Right renal cortex interstitium (tissue), 3 donors: Measurements from ENCODE around the gene SCAPER. TPM values are rescaled to one million over a fixed set of nuclear protein-coding genes. Genes with fewer than 3 reads are reported as not detected.
"Not testable (repeated sequence)": the region's sequence is repeated elsewhere in the genome, so short reads cannot be mapped to it uniquely, and the experiment has no call there.

ENCODE experiments used
- DNase-seq, 3 donors: peaks; one replicate each; pipeline ENCODE4 v3.0.0-alpha.2; 2013; ENCODE audit warnings: low read depth in 3 of 3, low spot score in 2 of 3
- polyA plus RNA-seq, 3 donors: library from polyadenylated mRNA; unstranded; fragments of 120-200 nt; gene quantifications; one replicate each; pipeline ENCODE4 v1.2.1, GENCODE V29; 2013; ENCODE audit not compliant: insufficient read length in 3 of 3

SCAPER gene
- polyA plus RNA-seq, 3 donors, result 21.9 to 26.3 (median 25.8) TPM

GRCh38 chr15:76439542-76439941, 465.6 kb downstream of the SCAPER start:
- DNase-seq, result peak in 1 of 3 donors; percentile 2

DNA sequence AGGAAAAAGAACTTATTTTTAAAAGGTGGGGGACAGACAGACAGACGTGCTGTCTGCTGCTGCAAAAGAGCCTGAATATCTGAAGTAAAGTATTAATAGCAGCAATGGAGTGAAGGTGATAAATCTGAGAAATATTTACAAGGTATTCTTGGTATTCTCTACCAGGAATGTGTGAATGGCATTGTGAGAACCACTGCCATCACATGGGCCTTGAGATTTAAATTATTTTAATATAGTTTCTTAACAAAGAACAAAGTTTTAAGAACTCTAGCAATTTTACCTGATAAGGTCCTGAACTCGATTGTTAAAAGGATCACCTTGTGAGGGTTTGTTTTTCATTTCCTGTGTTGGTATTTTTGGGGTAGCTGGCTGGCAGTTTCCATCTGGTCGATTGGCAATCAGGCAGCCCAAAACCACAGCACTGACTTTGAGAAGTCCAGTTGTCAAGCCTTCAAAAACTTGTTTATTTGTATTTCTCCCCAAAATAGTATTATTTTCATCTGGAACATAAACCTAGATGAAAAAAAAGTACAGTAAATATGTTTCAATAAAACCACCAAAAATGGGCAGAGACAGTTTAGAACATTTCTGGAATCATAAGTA, 471.2 kb downstream of the SCAPER start:
- DNase-seq, result no peak

DNA sequence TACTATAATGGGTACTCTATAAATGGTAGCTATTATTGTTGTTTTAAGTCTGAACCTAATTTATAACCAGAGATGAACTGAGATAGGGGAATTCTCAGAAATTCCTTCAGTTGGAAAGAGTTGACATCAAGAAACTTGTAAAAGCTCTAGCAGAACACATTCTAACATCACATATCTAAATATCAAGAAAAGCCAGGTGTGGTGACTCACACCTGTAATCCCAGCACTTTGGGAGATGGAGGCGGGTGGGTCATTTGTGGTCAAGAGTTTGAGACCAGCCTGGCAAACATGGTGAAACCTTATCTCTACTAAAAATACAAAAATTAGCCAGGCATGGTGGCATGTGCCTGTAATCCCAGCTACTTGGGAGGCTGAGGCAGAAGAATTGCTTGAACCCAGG, 472.1 kb downstream of the SCAPER start:
- DNase-seq, result not testable (repeated sequence)

DNA sequence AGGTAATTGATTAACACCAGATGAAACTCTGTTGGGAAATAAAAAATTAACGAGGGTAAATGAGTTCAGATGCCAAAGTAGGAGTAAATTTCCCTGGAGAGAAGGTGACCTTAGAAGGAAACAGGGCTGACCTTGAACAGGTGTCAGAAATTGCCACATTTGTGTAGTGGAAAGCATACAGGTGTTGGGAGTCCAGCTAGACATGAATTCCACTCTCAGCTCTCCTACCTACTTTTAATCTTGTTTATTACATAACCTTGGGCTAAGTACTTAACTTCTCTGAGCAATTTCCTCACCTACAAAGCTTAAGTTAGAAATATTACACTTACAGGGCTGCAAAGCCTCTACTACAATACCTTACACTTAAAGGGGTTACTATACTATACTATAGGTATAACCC, 472.5 kb downstream of the SCAPER start:
- DNase-seq, result no peak

DNA sequence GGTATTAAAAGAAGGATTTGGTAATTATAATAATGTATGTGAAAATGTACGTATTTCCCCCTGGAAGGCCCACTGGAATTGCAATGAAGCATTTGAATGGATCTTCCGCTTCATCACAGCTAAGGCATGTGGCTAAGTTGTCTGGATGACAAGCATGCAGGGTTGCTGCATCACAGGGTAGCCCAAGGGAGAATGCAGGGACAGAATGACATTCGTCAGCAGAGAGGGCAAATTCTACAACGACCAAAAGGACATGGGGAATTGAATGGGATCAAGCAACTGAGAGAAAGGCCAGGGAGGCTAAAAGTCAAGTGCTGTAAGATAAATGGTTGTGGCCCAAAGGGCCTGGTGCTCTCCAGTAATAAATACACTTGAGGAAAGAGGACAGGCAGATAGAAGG, 473.2 kb downstream of the SCAPER start:
- DNase-seq, result no peak

- not testable (repeated sequence) for DNase-seq
These were observed 474.4 kb downstream of the SCAPER start for GRCh38 chr15:76430711-76431110.

GRCh38 chr15:76429661-76430060, 475.5 kb downstream of the SCAPER start:
- DNase-seq, result no peak

- no peak for DNase-seq
These were observed 478.2 kb downstream of the SCAPER start for GRCh38 chr15:76426941-76427340.

DNA sequence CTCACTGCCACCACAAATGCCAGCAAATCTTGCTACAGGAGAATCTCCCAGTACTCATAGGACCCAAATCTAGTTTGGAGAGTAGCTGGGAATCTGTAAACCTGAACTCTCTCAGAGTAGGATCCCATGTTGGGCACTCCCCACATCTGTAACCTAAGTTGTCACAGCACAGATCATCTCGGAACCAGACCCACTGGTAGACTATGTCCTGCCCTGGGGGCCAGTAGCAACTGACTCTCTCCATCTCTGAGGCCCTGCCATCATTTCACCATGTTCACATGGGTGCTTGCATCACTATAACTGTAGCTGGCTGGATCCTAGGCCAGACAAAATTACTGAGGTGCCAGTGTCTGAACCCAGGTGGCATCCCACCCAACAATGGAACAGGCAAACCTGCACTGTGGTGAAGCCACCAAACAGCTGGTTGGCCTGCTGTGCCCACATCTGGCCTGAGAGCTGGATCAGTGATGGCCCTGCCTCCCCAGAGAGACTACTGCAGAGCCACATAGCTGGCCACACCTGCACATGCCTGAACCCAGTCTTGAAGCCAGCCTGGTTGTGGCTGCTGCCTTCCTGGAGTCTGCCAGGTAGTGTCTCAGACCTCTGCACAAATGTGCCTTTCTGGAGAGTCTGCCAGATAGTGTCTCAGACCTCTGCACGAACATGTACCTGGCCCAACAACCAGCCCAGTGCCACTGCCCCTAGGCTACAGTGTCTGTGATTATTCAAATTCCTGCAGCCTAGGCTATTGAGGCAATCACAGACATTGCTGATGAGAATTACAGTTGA, 486.6 kb downstream of the SCAPER start:
- DNase-seq, result no peak

DNA sequence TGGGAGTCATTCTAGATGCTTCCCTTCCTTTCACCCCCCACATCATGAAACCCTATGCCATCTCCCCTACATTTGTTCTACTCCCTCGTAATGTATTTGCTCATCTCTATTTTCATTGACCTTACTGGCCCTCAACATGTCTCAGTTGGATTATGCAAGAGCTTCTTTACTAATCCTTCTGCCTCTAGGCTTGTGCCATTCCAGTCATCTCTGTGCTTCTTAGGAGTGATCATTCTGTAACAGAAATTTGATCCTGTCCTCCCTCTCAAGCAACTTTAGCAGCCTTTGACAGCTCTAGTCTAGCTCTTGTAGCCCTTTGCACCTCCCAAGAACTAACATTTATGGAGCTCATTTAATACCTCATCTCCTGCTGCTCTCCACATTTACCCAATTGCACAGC, 503.9 kb downstream of the SCAPER start:
- DNase-seq, result no peak

GRCh38 chr15:76398317-76399104, 506.6 kb downstream of the SCAPER start:
- DNase-seq, result no peak

- DNase-seq, result no peak
These were observed 511.5 kb downstream of the SCAPER start for GRCh38 chr15:76393614-76394013.

- no peak for DNase-seq
These were observed 513.3 kb downstream of the SCAPER start for GRCh38 chr15:76391847-76392246.

- DNase-seq, result no peak
These were observed 513.8 kb downstream of the SCAPER start for GRCh38 chr15:76391309-76391708.

GRCh38 chr15:76390571-76390970, 514.6 kb downstream of the SCAPER start:
- no peak for DNase-seq

DNA sequence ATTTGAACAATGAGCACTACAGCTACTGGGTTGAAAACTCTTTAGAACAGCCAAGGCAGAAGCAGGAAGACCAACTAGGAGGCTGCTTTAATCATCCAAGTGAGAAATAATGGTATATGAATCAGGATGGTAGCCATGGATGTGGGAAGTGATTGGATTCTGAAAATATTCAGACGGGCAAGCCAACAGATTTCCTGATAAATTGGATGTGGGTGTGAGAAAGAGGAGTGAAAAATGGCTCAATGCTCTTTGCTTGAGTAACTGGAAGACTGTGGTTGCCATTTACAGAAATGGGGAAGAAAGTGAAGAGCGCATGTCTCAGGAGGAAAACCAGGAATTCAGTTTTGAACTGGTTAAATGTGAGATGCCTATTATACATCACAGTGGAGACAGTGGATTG, 518.2 kb downstream of the SCAPER start:
- DNase-seq, result no peak

DNA sequence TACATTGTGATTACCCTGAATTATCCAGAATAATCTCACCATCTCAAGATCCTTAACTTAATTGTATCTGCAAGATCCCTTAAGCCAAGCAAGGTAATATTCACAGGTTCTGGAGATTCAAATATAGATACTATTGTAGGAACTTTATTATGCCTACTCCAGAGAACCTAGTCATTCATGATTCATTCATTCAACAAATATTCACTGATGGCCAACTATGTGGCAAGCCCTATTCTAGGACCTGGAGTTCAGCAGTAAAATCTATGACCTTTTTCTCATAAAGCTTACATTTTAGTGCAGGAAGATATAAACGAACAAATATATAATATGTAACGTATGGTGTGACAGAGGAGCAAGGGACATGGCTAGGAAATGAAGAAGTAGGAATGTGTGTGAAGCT, 519.0 kb downstream of the SCAPER start:
- no peak for DNase-seq

- DNase-seq, result no peak
These were observed 520.7 kb downstream of the SCAPER start for GRCh38 chr15:76384409-76384808.

DNA sequence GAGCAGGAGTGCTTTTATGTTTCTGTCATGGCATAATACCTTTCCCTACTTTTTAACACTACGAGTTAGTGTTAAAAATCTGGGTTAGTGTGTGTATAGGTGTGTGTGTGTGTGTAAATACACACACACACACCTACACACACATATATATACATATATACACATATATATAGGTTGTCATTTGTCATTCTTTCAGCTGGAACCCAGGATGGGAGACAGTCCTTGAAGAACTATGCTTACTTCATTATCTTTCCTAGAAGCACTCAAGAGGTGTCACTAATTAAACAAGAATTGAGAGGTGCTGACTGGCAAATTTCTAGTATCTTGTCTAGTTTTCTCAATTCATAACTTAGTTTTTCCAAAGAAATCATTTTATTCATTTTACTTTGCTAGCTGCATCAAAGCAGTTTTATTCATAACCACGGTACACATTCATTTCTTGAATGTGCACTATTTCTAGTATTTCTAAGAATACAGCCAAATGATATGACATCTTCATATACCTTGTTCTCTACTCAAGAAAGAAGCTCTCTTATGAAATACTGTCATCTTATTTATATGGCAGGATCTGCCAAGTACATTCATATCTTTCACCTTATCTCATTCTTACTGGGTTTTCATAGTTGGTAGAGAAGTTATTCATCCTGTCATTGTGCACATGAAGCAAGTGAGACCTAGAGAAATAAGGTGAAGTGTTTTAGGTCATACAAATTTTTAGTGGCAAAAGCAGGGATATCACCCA, 522.0 kb downstream of the SCAPER start:
- DNase-seq, result no peak

GRCh38 chr15:76381366-76381765, 523.8 kb downstream of the SCAPER start:
- no peak for DNase-seq

GRCh38 chr15:76380249-76380648, 524.9 kb downstream of the SCAPER start:
- no peak for DNase-seq
